Fibroblast of skin of right quadriceps (primary cell): ENCODE results near the gene GLIPR1L2.
"Not testable (repeated sequence)": the region's sequence is repeated elsewhere in the genome, so short reads cannot be mapped to it uniquely, and the experiment has no call there.

Experiments used
- DNase-seq: peaks from one replicate; pipeline ENCODE4 v3.0.0-alpha.2; 2013

Gene GLIPR1L2

DNA sequence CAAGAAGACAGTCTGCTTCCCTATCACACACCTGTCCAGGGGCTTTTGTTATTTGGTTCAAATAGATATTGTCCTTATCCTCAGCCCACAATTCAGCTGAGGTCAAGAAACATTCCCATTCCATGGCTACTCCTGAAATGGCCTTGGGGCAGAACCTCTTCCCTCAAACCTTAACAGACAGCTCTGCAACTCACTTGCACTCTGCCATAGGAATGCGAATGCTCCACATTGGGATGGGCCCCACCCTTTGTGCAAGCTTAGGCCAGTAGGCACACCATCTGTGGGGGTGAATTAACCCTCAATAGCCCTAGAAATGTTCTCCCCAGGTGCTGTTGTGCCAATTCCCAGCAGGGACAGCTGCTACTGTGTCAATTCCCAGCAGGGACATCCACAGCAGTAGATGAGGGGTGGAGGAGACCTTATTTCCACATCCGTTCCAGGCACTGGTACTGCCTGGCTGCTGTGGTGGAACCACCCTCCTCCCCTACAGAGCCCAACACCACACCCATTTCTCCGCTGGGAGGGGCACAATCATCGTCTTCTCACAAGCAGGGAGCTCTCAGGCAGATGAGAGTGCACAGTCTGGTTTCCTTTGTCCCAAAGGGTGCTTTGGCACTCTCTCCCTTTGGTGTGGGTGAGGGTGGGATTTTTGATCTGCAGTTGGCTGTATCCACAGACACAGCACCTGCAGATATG lies 47.3 kb downstream of the GLIPR1L2 start:
- DNase-seq = no peak

- DNase-seq = peak; percentile 23
Observed at GRCh38 chr12:75439048-75439447, 48.2 kb downstream of the GLIPR1L2 start.

- DNase-seq = peak; percentile 52
Observed at GRCh38 chr12:75439930-75440329, 49.0 kb downstream of the GLIPR1L2 start.

- DNase-seq = not testable (repeated sequence)
Observed at GRCh38 chr12:75441687-75442449, 51.0 kb downstream of the GLIPR1L2 start.

GRCh38 chr12:75442454-75442853 lies 51.6 kb downstream of the GLIPR1L2 start:
- not testable (repeated sequence) for DNase-seq

DNA sequence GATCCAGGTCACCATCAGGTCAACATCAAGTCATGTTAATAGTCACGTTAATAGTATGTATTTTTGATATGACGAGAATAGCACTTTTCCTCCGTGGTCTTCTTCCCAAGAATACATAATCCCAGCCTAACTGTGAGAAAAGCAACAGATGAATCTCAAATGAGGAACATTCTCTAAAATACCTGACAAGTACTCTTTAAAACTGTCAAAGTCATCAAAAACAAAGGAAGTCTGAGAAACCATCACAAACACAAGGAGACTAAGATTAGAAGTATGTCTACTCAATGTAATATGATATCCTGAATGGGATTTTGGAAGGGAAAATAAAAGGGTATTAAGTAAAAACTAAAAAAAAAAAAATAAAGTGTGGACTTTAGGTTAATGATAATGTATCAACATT lies 52.8 kb downstream of the GLIPR1L2 start:
- DNase-seq = no peak

DNA sequence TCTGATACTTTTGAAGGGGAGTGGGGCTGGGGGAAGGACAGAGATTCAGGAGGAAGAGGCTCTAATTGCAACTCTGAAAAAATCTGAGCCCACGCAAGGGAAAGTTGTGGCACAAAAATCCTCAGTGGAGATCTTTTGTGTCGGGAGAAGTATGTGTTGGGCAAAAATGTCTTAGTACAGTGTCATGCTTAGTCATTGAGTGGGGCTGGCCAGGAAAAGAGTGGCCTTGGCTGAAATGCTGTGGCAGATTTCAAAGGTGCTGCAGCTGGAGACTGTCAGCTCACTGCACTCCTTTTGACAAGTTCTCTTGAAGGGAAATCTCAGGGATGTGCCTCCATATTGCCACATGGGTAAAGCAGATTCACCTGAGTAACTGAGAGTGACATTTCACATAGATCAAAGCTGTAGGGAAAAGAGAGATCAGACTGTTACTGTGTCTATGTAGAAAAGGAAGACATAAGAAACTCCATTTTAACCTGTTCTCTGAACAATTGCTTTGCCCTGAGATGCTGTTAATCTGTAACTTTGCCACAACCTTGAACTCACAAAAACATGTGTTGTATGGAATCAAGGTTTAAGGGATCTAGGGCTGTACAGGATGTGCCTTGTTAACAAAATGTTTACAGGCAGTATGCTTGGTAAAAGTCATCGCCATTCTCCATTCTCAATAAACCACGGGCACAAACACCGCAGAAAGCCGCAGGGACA lies 53.7 kb downstream of the GLIPR1L2 start:
- peak; percentile 68 for DNase-seq

DNA sequence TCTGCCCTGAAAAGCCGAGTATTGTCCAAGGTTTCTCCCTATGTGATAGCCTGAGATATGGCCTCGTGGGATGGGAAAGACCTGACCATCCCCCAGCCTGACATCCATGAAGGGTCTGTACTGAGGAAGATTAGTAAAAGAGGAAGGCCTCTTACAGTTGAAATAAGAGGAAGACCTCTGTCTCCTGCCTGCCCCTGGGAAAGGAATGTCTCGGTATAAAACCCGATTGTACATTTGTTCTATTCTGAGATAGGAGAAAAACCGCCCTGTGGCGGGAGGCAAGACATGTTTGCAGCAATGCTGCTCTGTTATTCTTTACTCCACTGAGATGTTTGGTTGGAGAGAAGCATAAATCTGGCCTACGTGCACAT lies 54.2 kb downstream of the GLIPR1L2 start:
- DNase-seq = not testable (repeated sequence)

GRCh38 chr12:75446857-75447256 lies 56.0 kb downstream of the GLIPR1L2 start:
- peak; percentile 91 for DNase-seq

DNA sequence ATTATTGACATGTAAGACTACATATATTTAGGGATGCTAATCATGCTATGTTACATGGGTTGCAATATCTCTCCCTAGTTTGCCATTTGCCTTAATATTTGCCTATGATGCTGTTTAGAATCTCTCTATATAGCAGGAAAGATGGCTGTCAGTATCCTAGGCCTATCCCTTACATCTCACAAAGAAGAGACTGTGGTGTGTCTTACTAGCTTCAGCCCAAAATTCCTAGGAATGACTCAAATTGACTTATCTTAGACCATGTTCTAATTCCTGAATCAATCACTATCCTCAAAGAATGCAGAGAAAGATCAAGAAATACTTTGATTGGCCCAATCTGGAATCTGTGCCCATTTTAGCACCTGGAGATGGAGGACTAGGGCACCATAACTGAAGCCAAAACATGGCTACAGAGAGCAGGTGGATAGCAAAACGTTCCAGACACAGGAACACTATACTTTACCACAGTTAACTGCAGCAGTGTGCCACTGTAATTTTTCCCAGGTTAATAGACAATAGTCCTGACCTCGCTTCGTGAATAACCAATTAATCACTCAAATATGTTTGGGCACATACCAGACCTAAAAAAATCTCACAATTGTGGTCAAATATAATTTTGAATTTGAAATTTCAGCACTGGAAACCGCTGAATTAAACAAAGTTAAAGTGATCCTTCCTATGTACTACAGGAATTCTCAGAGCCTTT lies 57.0 kb downstream of the GLIPR1L2 start:
- peak; percentile 34 for DNase-seq

GRCh38 chr12:75452675-75453330 lies 61.9 kb downstream of the GLIPR1L2 start:
- peak; percentile 46 for DNase-seq

GRCh38 chr12:75455839-75456238 lies 65.0 kb downstream of the GLIPR1L2 start:
- no peak for DNase-seq

GRCh38 chr12:75457191-75457590 lies 66.3 kb downstream of the GLIPR1L2 start:
- no peak for DNase-seq

- DNase-seq = not testable (repeated sequence)
Observed at GRCh38 chr12:75457866-75458265, 67.0 kb downstream of the GLIPR1L2 start.

GRCh38 chr12:75459755-75460154 lies 68.9 kb downstream of the GLIPR1L2 start:
- DNase-seq = no peak

DNA sequence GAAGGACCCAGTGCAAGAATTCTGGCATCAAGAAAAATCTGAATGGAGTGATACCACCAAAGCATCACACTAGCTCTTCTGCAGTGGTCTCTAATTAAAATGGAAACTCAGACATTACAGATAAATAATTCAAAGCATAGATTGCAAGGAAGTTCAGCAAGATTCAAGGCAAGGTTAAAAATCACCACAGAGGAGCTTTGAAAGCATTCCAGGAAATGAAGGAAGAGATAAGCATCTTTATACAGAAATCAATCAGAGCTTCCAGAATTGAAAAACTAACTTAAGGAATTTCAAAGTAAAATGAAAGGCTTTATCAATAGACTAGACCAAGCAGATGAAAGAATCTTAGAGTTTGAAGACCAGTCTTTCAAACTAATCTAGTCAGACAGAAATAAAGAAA lies 69.3 kb downstream of the GLIPR1L2 start:
- DNase-seq = no peak

DNA sequence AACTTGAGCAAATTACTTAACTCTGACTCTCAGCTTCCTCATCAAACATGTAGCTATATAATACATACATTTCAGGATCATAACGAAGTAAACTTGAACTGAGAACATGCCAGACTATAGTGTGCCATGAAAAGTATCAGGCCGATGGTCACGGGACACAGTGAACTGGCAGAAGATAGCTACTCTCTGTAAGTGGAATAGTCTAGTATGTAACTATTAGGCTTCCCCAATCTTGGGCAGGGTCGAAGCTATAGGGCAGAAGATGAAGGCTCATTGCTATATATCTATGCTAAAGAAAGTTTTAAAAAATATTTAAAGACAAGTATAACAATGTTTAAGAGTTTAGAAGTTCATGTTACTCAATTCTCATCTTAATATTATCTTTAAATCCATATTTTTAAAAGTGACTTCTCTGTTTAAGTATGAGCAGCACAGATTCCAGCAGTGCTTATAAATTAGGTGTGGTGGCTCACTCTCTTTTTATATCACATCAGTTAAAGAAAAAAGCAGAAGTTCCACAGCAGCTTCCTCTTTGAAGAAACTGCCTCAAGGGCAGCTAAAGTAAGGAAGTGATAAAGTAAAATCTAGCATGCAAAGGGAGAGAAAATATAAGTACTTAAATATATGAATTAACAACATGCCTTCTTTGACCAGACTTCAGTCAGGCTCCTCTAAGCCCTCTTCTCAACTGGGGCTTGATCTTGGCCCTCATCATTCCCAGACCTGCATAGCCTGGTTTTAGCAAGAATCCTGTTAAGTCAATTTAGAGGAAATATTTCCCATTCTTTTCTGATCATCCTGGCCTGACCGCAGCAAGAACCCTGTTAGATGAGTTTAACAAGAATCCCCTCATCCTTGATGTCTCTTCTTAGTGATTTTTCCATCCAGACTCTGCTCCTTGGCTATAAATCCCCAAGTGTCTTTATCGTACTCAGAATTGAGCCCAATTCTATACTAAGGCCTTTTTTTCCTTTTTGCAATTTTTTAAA lies 81.3 kb downstream of the GLIPR1L2 start:
- no peak for DNase-seq

- no peak for DNase-seq
Observed at GRCh38 chr12:75474116-75474515, 83.2 kb downstream of the GLIPR1L2 start.

GRCh38 chr12:75476071-75476470 lies 85.2 kb downstream of the GLIPR1L2 start:
- DNase-seq = no peak

GRCh38 chr12:75477137-75477536 lies 86.2 kb downstream of the GLIPR1L2 start:
- no peak for DNase-seq

DNA sequence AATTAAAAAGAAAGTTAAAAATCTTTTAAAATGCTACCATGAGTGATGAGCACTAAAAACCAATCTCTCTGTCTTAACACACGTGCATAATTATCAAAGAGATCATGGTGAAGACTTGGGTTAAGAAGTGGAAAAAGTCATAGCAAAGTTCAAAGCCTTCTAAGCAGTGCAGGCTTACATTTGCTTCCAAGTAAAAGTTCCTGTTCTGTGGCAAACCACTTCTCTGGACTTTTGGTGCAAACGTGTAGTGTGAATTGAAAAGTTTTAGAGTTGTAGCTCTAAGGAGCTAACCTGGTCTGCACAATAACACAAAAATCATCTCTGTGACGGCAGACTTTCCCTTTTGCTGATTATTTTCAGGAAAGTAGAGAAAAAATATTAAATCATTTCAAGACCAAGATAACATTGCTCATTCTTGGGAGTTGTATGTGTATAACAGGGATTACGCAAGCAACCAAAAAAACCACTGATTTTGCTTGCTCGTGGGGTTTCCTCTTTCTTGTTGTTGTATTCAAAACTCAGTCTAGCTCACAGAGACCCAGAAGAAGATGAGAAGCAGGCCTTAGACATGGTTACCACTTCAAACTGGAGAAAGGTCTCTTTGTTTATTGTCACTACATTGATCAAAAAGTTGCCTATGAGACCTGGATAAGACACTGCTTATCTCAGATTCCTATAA lies 87.4 kb downstream of the GLIPR1L2 start:
- peak; percentile 68 for DNase-seq
